SK-MEL-5 (cell line): ENCODE measurements around the gene SPACDR. TPM values are rescaled to one million over a fixed set of nuclear protein-coding genes. Genes with fewer than 3 reads are reported as not detected.
"Not testable (repeated sequence)": the region's sequence is repeated elsewhere in the genome, so short reads cannot be mapped to it uniquely, and the experiment has no call there.

Source experiments
- DNase-seq: peaks from one replicate; pipeline ENCODE4 v3.0.0-alpha.2; 2016; ENCODE audit warnings: low read depth, low spot score
- in situ Hi-C: cut with HindIII; loops from 2 replicates; pipeline ENCODE4 v1.10.0; 2016; ENCODE audit warnings: low sequenced_read_pairs, high pct_unique_total_duplicates, low pct_unique_long_range_greater_than_20kb
- total RNA-seq: library from RNA; depleted of rRNA; stranded (reverse); fragments of >200 nt; shearing (Covaris generic); gene quantifications from 2 replicates; pipeline ENCODE4 v1.2.3, GENCODE V29; 2014

SPACDR gene
- total RNA-seq, 1 experiment from 2014 or later, result not detected

DNA sequence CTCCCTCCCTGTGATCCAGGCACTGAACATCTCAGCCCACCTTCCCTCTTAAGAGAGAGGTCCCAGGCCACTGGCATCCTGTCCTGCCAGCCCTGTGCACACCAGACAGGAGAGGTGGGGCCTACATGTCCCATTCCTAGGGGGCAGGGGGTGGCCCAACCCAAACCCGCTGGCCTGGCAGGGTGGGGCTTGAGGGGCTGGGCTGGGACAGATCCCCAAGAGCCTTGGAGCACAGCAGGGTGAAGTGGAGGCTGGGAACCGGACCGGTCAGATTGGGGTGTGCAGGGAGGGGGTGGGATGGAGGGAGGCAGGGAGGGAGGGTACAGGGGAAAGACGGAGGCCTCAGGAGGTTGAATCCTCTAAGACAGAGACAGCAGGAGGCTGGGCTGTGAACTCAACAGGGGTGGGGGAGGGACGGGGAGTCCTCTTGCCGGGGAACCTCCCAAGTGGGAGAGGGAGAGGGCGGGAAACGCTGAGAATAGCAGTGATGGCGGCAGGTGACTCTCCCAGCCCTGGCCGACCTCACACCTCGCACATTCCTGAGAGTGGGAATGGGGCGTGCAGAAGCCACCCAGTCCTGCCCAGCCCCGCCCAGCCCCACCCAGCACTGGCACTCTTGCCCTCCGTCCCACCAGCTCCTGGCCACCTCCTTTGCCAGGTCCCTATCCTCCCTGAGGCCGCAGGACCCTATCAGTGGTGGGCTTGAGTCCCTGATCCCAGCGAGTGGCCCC is 8.2 kb upstream of the SPACDR start:
- in situ Hi-C loops, result no loop called here

DNA sequence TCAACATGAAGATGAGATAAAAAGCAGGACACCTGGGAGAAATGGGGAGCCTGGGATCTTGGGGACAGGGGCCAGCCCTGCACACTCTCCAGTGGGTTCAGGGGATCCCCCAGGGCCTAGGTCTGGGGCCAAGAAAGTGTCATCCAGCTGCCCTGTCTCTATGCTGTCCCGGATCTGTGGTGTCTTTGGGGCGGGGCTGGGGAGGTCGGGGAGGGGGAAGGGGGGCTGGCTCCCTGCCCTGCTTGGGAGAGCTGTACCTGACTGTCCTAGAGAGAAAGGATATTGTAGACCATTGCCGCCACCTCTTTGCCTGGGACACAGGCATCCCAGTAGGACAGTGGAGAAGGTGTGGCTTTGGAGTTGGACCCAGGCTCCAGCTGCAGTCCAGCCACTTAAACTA is 7.0 kb upstream of the SPACDR start:
- in situ Hi-C loops, result no loop called here
- DNase-seq, result no peak

More for the DNA sequence above, 8.2 kb upstream of the SPACDR start:
- no peak for DNase-seq

DNA sequence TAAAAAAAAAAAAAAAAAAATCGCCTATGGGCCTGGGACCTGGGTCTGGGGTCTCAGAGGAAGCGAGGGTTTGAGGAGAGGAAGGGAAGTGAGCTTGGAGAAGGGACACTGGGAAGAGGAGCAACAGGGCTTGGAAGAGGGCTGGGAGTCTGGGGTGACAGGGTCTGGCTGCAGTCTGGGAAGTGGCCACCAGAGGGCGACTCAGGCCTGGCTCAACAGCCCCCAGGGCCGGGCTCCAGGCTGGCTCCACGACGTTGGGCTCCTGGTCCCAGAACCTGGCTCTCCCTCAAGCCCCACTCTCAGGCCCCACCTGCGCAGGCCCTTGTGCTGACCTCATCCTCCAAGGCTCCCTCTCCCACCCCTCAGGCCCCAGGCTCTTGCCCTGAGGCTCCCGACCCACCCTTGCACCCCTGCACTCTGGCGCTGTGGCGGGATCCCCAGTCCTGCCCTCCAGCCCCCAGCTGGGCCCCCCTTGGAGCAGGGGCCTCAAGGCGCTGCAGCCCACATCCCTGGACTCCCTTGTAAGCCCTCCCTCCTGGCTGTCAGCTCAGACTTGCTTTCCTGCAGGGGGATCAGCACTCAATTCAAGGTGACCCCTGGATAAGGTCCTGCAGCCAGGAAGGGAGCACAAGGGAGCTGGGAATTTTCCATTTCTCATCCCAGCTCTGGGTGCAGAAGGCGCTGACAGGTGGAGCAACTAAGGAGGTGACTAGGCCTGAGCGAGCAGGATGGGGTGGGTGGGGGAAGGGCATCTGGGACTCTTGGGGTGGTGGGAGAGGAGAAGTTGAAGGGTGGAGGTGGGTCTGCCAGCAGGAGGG is 5.4 kb upstream of the SPACDR start:
- in situ Hi-C loops, result no loop called here
- peak; percentile 84 for DNase-seq

DNA sequence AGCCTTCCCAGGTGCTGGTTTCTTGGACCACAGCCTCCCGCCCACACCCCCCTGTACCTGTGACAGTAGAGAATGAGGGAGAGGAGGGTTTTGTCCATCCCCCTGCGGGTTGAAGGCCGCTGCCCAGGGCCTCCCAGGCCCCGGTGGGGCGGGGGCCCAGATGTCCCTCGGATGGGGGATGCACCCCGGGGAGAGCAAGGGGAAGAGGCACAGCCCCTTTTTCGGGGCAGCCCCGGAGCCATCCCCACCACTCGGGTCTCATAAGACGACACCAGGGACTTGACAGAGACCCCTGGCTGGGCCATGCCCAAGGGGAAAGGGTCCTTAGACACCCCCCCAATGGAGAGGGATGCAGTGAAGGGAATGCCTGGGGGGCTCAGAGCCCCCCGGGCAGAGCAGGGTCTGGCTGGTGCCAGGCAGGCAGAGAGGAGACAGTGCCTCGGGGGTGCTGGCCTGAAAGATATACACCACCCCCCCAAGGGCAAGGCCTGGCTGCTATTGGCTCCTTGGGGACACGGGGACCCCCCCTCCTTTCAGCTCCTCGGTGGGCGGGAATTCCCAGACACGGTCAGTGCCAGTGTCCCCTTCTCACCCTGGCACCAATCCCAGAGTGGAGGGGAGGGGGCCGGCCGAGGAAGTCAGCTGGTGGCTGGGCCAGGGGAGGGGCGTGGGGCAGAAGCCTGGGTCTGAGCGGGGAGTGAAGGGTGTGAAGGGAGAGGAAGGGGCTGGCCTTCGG is 3.7 kb upstream of the SPACDR start:
- in situ Hi-C loops, result no loop called here
- no peak for DNase-seq

DNA sequence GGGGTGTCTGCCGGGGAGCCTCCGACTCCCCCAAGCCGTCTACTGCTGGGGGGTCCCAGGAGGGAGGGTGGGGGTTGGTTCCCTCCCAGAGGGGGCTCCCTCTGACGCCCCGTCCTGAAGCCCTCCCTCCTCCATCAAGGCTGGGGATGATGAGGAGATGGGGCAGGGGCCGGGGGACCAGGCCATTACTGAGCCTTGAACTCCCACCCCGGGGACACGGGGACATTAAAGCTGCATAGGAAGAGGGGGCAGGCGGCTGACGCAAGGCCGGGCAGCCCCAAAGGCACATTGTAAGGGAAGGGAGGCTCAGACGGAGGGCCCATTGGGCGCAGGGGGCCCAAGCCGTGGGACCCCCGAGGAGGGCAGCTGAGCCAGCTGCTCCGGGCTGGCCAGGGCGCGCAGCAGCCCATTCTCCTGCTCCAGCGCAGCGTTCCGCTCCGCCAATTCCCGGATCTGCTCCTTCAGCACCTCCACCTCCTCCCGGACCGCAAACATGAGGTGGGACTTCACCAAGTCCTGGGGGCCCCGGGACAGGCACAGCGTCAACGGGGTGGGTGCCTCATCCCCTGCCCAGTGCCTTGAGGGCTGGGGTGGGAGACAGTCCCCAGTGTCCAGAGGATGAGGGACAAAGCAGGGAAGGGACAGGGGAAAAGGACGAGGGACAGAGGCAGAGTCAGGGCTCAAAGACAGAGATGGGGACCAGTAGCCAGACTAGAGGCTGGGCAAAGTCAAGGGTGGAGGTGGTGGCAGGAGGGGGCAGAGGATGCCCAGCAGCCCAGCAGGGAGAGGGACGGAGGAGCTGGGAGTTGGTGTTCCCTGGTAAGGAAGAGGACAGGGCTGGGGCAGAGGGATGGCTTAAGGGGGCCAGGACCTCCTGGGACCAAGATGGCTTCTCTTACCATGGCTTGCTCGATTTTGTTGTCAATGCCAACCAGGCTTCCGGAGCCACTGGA is 2.9 kb upstream of the SPACDR start:
- no peak for DNase-seq
- in situ Hi-C loops, result no loop called here

DNA sequence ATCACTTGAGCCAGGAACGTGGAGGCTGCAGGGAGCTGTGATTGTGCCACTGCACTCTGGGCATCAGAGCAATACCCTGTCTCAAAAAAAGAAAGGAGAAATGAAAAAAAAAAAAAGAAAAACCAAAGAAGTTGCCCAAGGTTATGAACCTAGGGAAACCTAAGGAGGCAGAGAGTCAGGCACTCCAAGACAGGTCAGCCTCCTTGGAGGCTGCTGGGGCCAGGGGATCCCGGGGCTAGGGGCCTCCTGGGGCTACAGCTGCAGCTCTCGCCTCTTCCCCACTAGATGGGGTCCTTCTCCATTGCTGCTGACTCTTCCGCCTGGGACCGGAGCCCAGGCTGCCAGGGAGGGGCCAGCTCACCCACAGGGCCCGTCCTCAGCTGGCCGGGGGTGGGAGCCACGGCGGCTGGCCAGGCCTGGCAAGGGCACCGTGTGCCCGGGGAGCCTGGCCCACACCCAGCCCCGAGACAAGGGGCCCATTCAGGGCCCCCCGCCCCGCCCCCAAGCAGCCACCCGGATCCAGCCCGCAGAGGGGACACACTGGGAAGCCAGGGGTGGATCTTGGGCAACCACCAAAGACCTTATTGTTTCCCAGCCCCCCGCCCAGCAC is 1.7 kb upstream of the SPACDR start:
- peak; percentile 93 for DNase-seq
- in situ Hi-C loops, result no loop called here

DNA sequence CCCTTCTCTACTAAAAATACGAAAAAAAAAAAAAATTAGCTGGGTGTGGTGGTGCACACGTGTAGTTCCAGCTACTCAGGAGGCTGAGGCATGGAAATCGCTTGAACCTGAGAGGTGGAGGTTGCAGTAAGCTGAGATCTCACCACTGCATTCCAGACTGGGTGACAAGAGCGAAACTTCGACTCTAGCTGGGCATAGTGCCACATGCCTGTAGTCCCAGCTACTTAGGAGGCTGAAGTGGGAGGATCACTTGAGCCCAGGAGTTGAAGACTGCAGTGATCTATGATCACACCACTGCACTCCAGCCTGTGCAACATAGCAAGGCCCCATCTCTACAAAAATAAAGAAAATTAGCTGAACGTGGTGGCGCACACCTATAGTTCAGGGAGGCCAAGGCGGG is 1.2 kb upstream of the SPACDR start:
- in situ Hi-C loops, result no loop called here
- no peak for DNase-seq

DNA sequence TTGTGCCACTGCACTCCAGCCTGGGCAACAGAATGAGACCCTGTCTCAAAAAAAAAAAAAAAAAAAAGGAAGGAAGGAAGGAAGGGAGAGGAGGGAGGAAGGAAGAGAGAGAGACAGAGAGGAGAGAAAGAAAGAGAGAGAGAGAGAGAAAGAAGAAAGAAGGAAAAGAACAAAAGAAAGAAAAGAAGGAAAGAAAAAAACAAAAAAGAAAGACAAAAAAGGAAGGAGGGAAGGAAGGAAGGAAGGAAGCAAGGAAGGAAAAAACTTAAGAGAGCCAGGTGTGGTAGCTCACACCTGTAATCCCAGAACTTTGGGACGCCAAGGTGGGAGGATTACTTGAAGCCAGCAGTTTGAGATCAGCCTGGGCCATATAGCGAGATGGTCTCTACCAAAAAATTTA is 731 bp upstream of the SPACDR start:
- no peak for DNase-seq
- in situ Hi-C loops, result no loop called here

DNA sequence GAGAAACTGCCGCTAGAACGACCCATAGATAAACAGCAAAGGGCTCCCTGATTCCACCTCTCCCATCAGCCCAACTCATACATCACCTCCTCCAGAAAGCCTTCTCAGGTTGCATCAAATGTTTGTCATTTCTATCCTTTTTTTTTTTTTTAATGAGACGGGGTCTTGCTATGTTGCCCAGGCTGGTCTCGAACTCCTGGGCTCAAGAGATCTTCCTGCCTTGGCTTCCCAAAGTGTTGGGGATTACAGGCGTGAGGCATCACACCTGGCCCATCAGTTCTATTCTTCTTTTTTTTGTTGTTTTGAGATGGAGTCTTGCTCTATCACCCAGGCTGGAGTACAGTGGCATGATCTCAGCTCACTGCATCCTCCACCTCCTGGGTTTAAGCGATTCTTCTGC is 7.0 kb downstream of the SPACDR start:
- in situ Hi-C loops, result no loop called here
- DNase-seq, result no peak

DNA sequence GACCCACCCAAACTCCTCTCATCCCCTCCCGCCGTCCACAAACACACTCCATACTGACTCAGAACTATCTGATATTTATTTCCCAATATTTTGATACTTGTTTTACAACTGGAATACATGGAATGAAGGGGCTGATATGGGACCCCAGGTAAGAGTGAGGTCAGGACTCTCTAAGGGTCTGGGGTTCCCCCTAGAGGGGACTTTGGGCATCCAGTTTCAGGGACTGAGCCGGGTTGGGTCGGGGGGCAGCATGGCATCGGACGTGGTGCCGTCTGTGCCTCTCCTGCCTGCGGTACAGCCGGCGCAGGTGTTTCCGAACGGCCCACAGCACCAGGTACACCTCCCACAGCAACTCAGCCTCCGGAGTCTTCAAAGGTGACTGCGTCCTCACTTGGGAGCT is 7.5 kb downstream of the SPACDR start:
- DNase-seq, result no peak
- in situ Hi-C loops, result no loop called here

DNA sequence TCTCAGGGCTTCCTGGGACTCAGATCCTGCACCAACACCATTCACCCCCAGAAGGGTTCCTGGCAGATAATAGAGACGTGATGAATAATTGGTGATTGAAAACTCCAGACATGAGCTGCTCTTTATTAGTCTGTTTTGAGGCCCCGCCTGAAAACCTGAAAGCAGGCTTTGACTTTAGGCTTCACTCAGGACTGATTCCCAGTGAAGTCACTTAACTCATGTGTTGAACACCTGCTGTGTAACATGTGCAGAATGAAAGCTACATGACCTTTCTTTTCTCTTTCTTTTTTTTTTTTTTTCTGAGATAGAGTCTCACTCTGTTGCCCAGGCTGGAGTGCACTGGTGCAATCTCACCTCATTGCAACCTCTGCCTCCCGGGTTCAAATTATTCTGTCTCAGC is 8.9 kb downstream of the SPACDR start:
- in situ Hi-C loops, result no loop called here
- no peak for DNase-seq

DNA sequence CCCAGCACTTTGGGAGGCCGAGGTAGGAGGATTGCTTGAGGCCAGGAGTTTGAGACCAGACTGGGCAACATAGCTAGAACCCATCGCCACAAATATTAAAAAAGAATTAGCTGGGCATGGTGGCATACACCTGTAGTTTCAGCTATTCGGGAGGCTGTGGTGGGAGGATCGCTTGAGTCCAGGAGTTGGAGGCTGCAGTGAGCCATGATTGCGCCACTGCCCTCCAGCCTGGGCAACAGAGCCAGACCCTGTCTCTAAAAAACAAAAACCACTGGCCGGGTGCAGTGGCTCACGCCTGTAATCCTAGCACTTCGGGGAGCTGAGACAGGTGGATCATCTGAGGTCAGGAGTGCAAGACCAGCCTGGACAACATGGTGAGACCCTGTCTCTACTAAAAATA is 10.2 kb downstream of the SPACDR start:
- in situ Hi-C loops, DNase-seq: not testable (repeated sequence)

DNA sequence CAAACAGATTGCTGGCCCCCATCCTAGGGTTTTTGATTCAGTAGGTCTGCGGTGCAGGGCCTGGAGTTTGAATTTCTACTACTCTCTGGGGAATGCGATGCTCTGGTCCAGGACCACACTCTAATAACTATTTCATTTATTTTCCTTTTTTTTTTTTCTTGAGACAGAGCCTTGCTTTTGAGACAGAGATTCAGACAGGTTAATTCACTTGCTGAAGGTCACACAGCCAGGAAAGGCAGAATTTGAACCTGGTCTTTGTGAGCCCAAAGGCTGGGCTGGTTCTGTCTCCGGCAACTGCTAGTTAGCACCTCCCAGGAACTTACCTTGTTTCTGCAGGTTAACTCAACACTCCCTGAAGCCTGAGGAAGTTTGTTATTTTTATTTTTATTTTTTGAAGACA is 11.5 kb downstream of the SPACDR start:
- in situ Hi-C loops, result no loop called here
- no peak for DNase-seq

DNA sequence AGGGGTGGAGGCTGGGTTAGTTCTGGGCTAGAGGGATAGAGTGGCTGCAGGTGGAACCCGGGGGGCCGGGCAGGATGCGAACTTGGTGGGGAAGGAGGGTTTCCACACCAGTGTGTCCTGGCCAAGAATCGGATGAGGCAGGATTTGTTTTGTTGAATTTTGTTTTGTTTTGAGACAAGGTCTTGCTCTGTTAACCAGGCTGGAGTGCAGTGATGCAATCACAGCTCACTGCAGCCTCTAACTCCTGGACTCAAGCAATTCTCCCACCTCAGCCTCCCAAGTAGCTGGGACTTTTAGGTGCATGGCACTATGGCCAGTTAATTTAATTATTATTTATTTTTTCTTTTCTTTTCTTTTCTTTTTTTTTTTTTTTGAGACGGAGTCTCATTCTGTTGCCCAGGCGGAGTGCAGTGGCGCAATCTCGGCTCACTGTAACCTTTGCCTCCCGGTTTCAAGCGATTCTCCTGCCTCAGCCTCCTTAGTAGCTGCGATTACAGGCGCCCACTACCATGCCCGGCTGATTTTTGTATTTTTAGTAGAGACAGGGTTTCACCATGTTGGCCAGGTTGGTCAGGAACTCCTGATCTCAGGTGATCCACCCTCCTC is 14.8 kb downstream of the SPACDR start:
- no peak for DNase-seq
- in situ Hi-C loops, result no loop called here

DNA sequence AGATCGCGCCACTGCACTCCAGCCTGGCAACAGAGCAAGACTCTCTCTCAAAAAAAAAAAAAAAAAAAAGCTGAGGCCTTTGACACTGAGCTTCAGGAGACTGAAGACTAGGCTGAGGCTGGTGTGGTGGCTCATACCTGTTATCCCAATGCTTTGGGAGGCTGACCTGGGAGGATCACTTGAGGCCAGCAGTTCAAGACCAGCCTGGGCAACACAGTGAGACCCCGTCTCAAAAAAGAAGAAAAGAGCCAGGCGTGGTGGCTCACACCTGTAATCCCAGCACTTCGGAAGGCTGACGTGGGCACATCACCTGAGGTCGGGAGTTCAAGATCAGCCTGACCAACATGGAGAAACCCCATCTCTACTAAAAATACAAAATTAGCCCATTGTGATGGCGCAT is 16.7 kb downstream of the SPACDR start:
- DNase-seq, in situ Hi-C loops: not testable (repeated sequence)

DNA sequence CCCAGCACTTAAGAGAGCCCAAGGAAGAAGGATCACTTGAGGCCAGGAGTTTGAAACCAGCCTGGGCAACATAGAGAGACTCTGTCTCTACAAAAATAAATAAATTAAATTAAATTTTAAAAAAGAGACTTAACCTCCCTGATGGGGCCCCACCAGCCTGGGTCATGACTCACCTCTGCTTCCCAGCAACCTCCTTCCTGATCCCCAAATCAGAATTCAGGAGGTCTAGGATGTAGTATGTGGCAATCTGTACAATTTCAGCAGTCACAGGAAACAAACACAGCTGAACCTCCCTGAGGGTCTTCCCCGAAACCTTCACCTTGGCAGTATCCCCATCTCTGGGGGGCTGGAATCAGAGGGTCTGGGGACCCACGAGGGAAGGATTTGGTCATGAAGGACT is 18.0 kb downstream of the SPACDR start:
- in situ Hi-C loops, result no loop called here
- no peak for DNase-seq
